ENCODE data around the gene TCAF1.

Gene TCAF1

GRCh38 chr7:143901668-143902331 is at the start of gene TCAF1:
TSS of gene TCAF1 (minus strand) at chr7:143902176. CDS start at chr7:143876608, 25,568 bp downstream.
- DNase-seq: peak; percentile 93

GRCh38 chr7:143948733-143949132 is 46.8 kb upstream of the TCAF1 start:
- no peak for DNase-seq

- no peak for DNase-seq
Measured at GRCh38 chr7:143947111-143947510, 45.1 kb upstream of the TCAF1 start.

- DNase-seq: no peak
Measured at GRCh38 chr7:143945423-143945822, 43.4 kb upstream of the TCAF1 start.

GRCh38 chr7:143938379-143939243 is 36.6 kb upstream of the TCAF1 start:
- no peak for DNase-seq

GRCh38 chr7:143936087-143937009 is 34.4 kb upstream of the TCAF1 start:
- DNase-seq: no peak

- DNase-seq: no peak
Measured at GRCh38 chr7:143934526-143935325, 32.8 kb upstream of the TCAF1 start, which contains the start of gene OR2F2. TSS of gene OR2F2 (plus strand) at chr7:143935233. CDS start at chr7:143935233, 0 bp downstream.

GRCh38 chr7:143931739-143932138 is 29.8 kb upstream of the TCAF1 start:
- DNase-seq: no peak

- no peak for DNase-seq
Measured at GRCh38 chr7:143929224-143929920, 27.4 kb upstream of the TCAF1 start.

- no peak for DNase-seq
Measured at GRCh38 chr7:143924851-143925250, 22.9 kb upstream of the TCAF1 start.

GRCh38 chr7:143914938-143915652 is 13.1 kb upstream of the TCAF1 start:
- DNase-seq: no peak

- DNase-seq: no peak
Measured at GRCh38 chr7:143913945-143914615, 12.1 kb upstream of the TCAF1 start.

- DNase-seq: no peak
Measured at GRCh38 chr7:143910473-143911248, 8.7 kb upstream of the TCAF1 start.

- no peak for DNase-seq
Measured at GRCh38 chr7:143909863-143910262, 7.9 kb upstream of the TCAF1 start.

- no peak for DNase-seq
Measured at GRCh38 chr7:143908120-143908519, 6.1 kb upstream of the TCAF1 start.

- DNase-seq: no peak
Measured at GRCh38 chr7:143906895-143907294, 4.9 kb upstream of the TCAF1 start.

GRCh38 chr7:143906151-143906550 is 4.2 kb upstream of the TCAF1 start:
- no peak for DNase-seq

- no peak for DNase-seq
Measured at GRCh38 chr7:143905509-143905908, 3.5 kb upstream of the TCAF1 start.

GRCh38 chr7:143902332-143902899 is 440 bp upstream of the TCAF1 start:
- DNase-seq: no peak
